ENCODE data around the gene CBX5.
A peak's percentile ranks its signal among the peaks of the same experiment; 100 is the strongest.
"Not testable (repeated sequence)": the region's sequence is repeated elsewhere in the genome, so short reads cannot be mapped to it uniquely, and the experiment has no call there.

The CBX5 gene

GRCh38 chr12:54197010-54197409 is 82.9 kb downstream of the CBX5 start:
- DNase-seq (ENCODE audit: low read depth in 2 of 2), result no peak

- DNase-seq (ENCODE audit: low read depth in 2 of 2), result no peak
These were observed 83.5 kb downstream of the CBX5 start for GRCh38 chr12:54196396-54196795.

- DNase-seq (ENCODE audit: low read depth in 2 of 2), result no peak
These were observed 84.1 kb downstream of the CBX5 start for GRCh38 chr12:54195737-54196347.

- DNase-seq (ENCODE audit: low read depth in 2 of 2), result no peak
These were observed 84.7 kb downstream of the CBX5 start for GRCh38 chr12:54195080-54195736.

- DNase-seq (ENCODE audit: low read depth in 2 of 2), result not testable (repeated sequence)
These were observed 85.3 kb downstream of the CBX5 start for GRCh38 chr12:54194611-54195010.

- no peak for DNase-seq (ENCODE audit: low read depth in 2 of 2)
These were observed 86.5 kb downstream of the CBX5 start for GRCh38 chr12:54193434-54193833.

GRCh38 chr12:54191550-54192022 is 88.3 kb downstream of the CBX5 start:
- peak; percentile 66 for DNase-seq (ENCODE audit: low read depth in 2 of 2)

- no peak for DNase-seq (ENCODE audit: low read depth in 2 of 2)
These were observed 88.8 kb downstream of the CBX5 start for GRCh38 chr12:54191126-54191525.

- no peak for DNase-seq (ENCODE audit: low read depth in 2 of 2)
These were observed 90.8 kb downstream of the CBX5 start for GRCh38 chr12:54189198-54189539.

- DNase-seq (ENCODE audit: low read depth in 2 of 2), result no peak
These were observed 92.8 kb downstream of the CBX5 start for GRCh38 chr12:54187075-54187474.

- DNase-seq (ENCODE audit: low read depth in 2 of 2), result no peak
These were observed 94.0 kb downstream of the CBX5 start for GRCh38 chr12:54185919-54186318.

- DNase-seq (ENCODE audit: low read depth in 2 of 2), result not testable (repeated sequence)
These were observed 94.6 kb downstream of the CBX5 start for GRCh38 chr12:54185297-54185696.

- no peak for DNase-seq (ENCODE audit: low read depth in 2 of 2)
These were observed 95.7 kb downstream of the CBX5 start for GRCh38 chr12:54184024-54184805.

GRCh38 chr12:54182981-54183380 is 96.9 kb downstream of the CBX5 start:
- DNase-seq (ENCODE audit: low read depth in 2 of 2), result no peak

- DNase-seq (ENCODE audit: low read depth in 2 of 2), result no peak
These were observed 97.8 kb downstream of the CBX5 start for GRCh38 chr12:54182086-54182485.

Data from stimulated activated CD4-positive, alpha-beta T cell treated with anti-CD3 and anti-CD28 coated beads, Interleukin-15, amount 100 ng/mL, for 48 hours (primary cell).